AG09309 (cell line): ENCODE results near the gene BMP7.

Source experiments
- DNase-seq: peaks from one replicate; pipeline ENCODE4 v3.0.0-alpha.2; 2010; ENCODE audit warnings: low read depth
- H3K4me3 ChIP-seq: 2 replicates; pipeline ENCODE4 v1.5.1; 2011; ENCODE audit warnings: mild to moderate bottlenecking, low read depth, low read length, moderate library complexity; ENCODE audit not compliant: control insufficient read depth
- CTCF ChIP-seq: IDR thresholded peaks from 2 replicates; pipeline ENCODE4 v1.5.1; 2011; ENCODE audit warnings: mild to moderate bottlenecking, low read depth, low read length, inconsistent platforms; ENCODE audit not compliant: insufficient read depth, control insufficient read depth; ENCODE audit errors: missing control alignments

BMP7 gene

GRCh38 chr20:57198132-57199072 lies 68.0 kb downstream of the BMP7 start:
- H3K4me3 ChIP-seq: no peak overlapping the region
- TF ChIP-seq CTCF: no peak
- no peak for DNase-seq

- DNase-seq: no peak
- no peak overlapping the region for H3K4me3 ChIP-seq
- no peak for TF ChIP-seq CTCF
Measured at GRCh38 chr20:57197352-57198131, 68.9 kb downstream of the BMP7 start.

GRCh38 chr20:57195469-57196100 lies 70.9 kb downstream of the BMP7 start:
- H3K4me3 ChIP-seq: no peak overlapping the region
- DNase-seq: peak; percentile 40
- no peak for TF ChIP-seq CTCF

- no peak for TF ChIP-seq CTCF
- no peak overlapping the region for H3K4me3 ChIP-seq
- DNase-seq: no peak
Measured at GRCh38 chr20:57195023-57195422, 71.4 kb downstream of the BMP7 start.

- no peak for DNase-seq
- H3K4me3 ChIP-seq: no peak overlapping the region
- no peak for TF ChIP-seq CTCF
Measured at GRCh38 chr20:57194154-57194553, 72.3 kb downstream of the BMP7 start.

GRCh38 chr20:57193094-57193493 lies 73.3 kb downstream of the BMP7 start:
- H3K4me3 ChIP-seq: no peak overlapping the region
- DNase-seq: no peak
- TF ChIP-seq CTCF: no peak
